Measurements from ENCODE around the gene METTL13. TPM values are rescaled to one million over a fixed set of nuclear protein-coding genes. Genes with fewer than 3 reads are reported as not detected.

The METTL13 gene
- total RNA-seq, 1 donor from 2014 or later = 19.5 TPM

- Mint-ChIP-seq H3K4me1 (no peaks in the 10 kb centered on the region), H3K27ac (no peak overlapping the region), H3K9me3 (no peaks in the 10 kb centered on the region), H3K4me3 (no peak overlapping the region), H3K27me3 (ENCODE audit: insufficient read depth, low read depth) (no peaks in the 10 kb centered on the region), H3K36me3 (peaks cover 36% of the 10 kb centered on the region)
- no peaks in the 10 kb centered on the region for H3K4me1 ChIP-seq
- no peaks in the 10 kb centered on the region for H3F3A ChIP-seq (ENCODE audit: low read depth)
- TF ChIP-seq EZH2 (IDR thresholded peaks at IDR 0.05) (no peak), EZH2phosphoT487 (IDR thresholded peaks at IDR 0.05) (no peak)
- TF ChIP-seq, protein P1, sequence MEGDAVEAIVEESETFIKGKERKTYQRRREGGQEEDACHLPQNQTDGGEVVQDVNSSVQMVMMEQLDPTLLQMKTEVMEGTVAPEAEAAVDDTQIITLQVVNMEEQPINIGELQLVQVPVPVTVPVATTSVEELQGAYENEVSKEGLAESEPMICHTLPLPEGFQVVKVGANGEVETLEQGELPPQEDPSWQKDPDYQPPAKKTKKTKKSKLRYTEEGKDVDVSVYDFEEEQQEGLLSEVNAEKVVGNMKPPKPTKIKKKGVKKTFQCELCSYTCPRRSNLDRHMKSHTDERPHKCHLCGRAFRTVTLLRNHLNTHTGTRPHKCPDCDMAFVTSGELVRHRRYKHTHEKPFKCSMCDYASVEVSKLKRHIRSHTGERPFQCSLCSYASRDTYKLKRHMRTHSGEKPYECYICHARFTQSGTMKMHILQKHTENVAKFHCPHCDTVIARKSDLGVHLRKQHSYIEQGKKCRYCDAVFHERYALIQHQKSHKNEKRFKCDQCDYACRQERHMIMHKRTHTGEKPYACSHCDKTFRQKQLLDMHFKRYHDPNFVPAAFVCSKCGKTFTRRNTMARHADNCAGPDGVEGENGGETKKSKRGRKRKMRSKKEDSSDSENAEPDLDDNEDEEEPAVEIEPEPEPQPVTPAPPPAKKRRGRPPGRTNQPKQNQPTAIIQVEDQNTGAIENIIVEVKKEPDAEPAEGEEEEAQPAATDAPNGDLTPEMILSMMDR (IDR thresholded peaks at IDR 0.05) = no peak
- no peak for DNase-seq (ENCODE audit: low spot score)
- no peak overlapping the region for H2AFZ ChIP-seq (replicated peaks)
- no peaks in the 10 kb centered on the region for H3K36me3 ChIP-seq
- no peak overlapping the region for H3K9ac ChIP-seq
- H3K4me3 ChIP-seq = no peak overlapping the region
- H3K79me2 ChIP-seq (ENCODE audit: low read depth) = no peaks in the 10 kb centered on the region
- H4K20me1 ChIP-seq (ENCODE audit: low read depth) = no peaks in the 10 kb centered on the region
- no peak overlapping the region for H3K27ac ChIP-seq
- H3K9me3 ChIP-seq (ENCODE audit: low read depth) = no peaks in the 10 kb centered on the region
- H3K27me3 ChIP-seq = no peaks in the 10 kb centered on the region
- no peak overlapping the region for H3K4me2 ChIP-seq
Measured at GRCh38 chr1:171792656-171793369, 11.4 kb downstream of the METTL13 start.

- Histone ChIP-seq H3K27me3 (no peaks in the 10 kb centered on the region), H3K9me3 (ENCODE audit: low read depth) (no peaks in the 10 kb centered on the region), H3K27ac (no peak overlapping the region), H3K36me3 (no peaks in the 10 kb centered on the region), H3K9ac (no peak overlapping the region), H3K4me1 (no peaks in the 10 kb centered on the region), H2AFZ (replicated peaks) (no peak overlapping the region), H3K79me2 (ENCODE audit: low read depth) (no peaks in the 10 kb centered on the region), H3K4me2 (no peak overlapping the region), H3K4me3 (no peak overlapping the region), H3F3A (ENCODE audit: low read depth) (no peaks in the 10 kb centered on the region), H4K20me1 (ENCODE audit: low read depth) (no peaks in the 10 kb centered on the region)
- no peak for DNase-seq (ENCODE audit: low spot score)
- no peak overlapping the region for H3K4me3 Mint-ChIP-seq
- H3K4me1 Mint-ChIP-seq = no peaks in the 10 kb centered on the region
- TF ChIP-seq, protein P1 (IDR thresholded peaks at IDR 0.05) = no peak
- TF ChIP-seq EZH2 (IDR thresholded peaks at IDR 0.05) (no peak), EZH2phosphoT487 (IDR thresholded peaks at IDR 0.05) (no peak)
- no peaks in the 10 kb centered on the region for H3K9me3 Mint-ChIP-seq
- H3K27me3 Mint-ChIP-seq (ENCODE audit: insufficient read depth, low read depth) = no peaks in the 10 kb centered on the region
- peaks cover 39% of the 10 kb centered on the region for H3K36me3 Mint-ChIP-seq
- H3K27ac Mint-ChIP-seq = no peak overlapping the region
Measured at GRCh38 chr1:171793636-171794035, 12.2 kb downstream of the METTL13 start.

GRCh38 chr1:171794085-171794484, 12.6 kb downstream of the METTL13 start:
- no peak overlapping the region for H3K27ac ChIP-seq

More at GRCh38 chr1:171794085-171794484, 12.6 kb downstream of the METTL13 start:
- H3K36me3 ChIP-seq = no peaks in the 10 kb centered on the region
- DNase-seq (ENCODE audit: low spot score) = no peak
- H3K4me2 ChIP-seq = no peak overlapping the region
- H3K27me3 ChIP-seq = no peaks in the 10 kb centered on the region
- Mint-ChIP-seq H3K4me3 (no peak overlapping the region), H3K27ac (no peak overlapping the region), H3K9me3 (no peaks in the 10 kb centered on the region), H3K27me3 (ENCODE audit: insufficient read depth, low read depth) (no peaks in the 10 kb centered on the region), H3K36me3 (peaks cover 39% of the 10 kb centered on the region), H3K4me1 (no peaks in the 10 kb centered on the region)
- TF ChIP-seq EZH2 (IDR thresholded peaks at IDR 0.05) (no peak), EZH2phosphoT487 (IDR thresholded peaks at IDR 0.05) (no peak)
- TF ChIP-seq, protein P1 (IDR thresholded peaks at IDR 0.05) = no peak
- H3K79me2 ChIP-seq (ENCODE audit: low read depth) = no peaks in the 10 kb centered on the region
- no peaks in the 10 kb centered on the region for H3K9me3 ChIP-seq (ENCODE audit: low read depth)
- no peaks in the 10 kb centered on the region for H3K4me1 ChIP-seq
- H4K20me1 ChIP-seq (ENCODE audit: low read depth) = no peaks in the 10 kb centered on the region
- no peak overlapping the region for H3K9ac ChIP-seq
- H2AFZ ChIP-seq (replicated peaks) = no peak overlapping the region
- no peaks in the 10 kb centered on the region for H3F3A ChIP-seq (ENCODE audit: low read depth)
- no peak overlapping the region for H3K4me3 ChIP-seq

All from neural progenitor cell (in vitro differentiated cells).